HUES64 (cell line): ENCODE results near the gene DIP2C.
"Not testable (repeated sequence)": the region's sequence is repeated elsewhere in the genome, so short reads cannot be mapped to it uniquely, and the experiment has no call there.

ENCODE experiments used
- H3K27ac ChIP-seq: 2 replicates; pipeline ENCODE4 v1.7.0; 2013; ENCODE audit warnings: low read depth, low read length, inconsistent platforms
- H3K27me3 ChIP-seq: 2 replicates; pipeline ENCODE4 v1.6.1; 2013; ENCODE audit warnings: mild to moderate bottlenecking, low read length; ENCODE audit not compliant: insufficient read depth
- H3K36me3 ChIP-seq: 2 replicates; pipeline ENCODE4 v1.6.1; 2013; ENCODE audit warnings: mild to moderate bottlenecking, low read length; ENCODE audit not compliant: insufficient read depth
- H3K4me1 ChIP-seq: 2 replicates; pipeline ENCODE4 v1.6.1; 2013; ENCODE audit warnings: mild to moderate bottlenecking, low read length, moderate library complexity; ENCODE audit not compliant: insufficient read depth
- H3K4me3 ChIP-seq: 2 replicates; pipeline ENCODE4 v1.5.1; 2013; ENCODE audit warnings: mild to moderate bottlenecking, low read length, moderate library complexity
- H3K9ac ChIP-seq: 2 replicates; pipeline ENCODE4 v1.6.1; 2013; ENCODE audit warnings: mild to moderate bottlenecking, low read depth, low read length
- H3K9me3 ChIP-seq: 2 replicates; pipeline ENCODE4 v1.6.1; 2013; ENCODE audit warnings: low read depth, low read length; ENCODE audit not compliant: insufficient read depth
- WGBS: fragments of 150-250, 120-280 bp; methylation state at CpG from one replicate; pipeline ENCODE4 v1.1.7; 2013; ENCODE audit warnings: missing lambda C conversion rate; 5-methylcytosine and 5-hydroxymethylcytosine counted together

Gene DIP2C

DNA sequence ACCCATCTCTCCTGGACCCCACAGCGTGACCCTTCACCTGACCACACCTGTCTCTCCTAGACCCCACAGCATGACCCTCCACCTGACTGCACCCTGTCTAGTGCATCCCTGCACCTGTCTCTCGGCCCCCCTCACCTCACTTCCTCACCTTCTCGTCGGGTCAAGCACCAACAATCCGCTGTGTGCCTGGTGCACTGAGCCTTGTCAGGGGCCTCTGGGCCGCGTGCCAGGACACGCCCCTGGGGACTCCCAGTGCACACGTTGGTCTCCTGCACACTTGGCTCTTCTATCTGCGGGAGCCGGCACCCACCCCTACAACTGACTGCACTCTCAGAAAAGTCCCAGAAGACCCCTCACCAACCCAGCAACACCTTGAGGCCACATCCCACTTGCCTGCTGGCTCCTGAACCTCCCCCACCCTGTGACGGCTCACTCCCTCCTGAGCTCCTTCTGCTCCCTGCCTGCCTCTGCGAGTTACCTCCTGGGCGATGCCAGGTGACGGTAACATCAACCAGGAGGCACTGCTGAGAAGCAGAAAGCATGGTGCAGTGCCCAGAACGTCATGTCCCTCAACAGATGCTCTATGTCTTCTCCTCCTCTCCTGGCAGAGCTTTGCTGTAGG, 147.6 kb downstream of the DIP2C start:
- 93% methylated on average over 16 of the region's 16 CpGs for WGBS

GRCh38 chr10:541041-541440, 148.4 kb downstream of the DIP2C start:
- Histone ChIP-seq H3K4me3 (no peak overlapping the region), H3K27ac (no peak overlapping the region), H3K9ac (no peak overlapping the region), H3K27me3 (no peaks in the 10 kb centered on the region), H3K4me1 (no peaks in the 10 kb centered on the region), H3K36me3 (no peaks in the 10 kb centered on the region), H3K9me3 (no peaks in the 10 kb centered on the region)
- 95% methylated on average over 13 of the region's 13 CpGs for WGBS

More for the DNA sequence above, 147.6 kb downstream of the DIP2C start:
- Histone ChIP-seq H3K4me3 (no peak overlapping the region), H3K9me3 (no peaks in the 10 kb centered on the region), H3K4me1 (0 out of 2 replicates have a peak, but pooled peaks cover 6% of the 10 kb centered on the region), H3K36me3 (no peaks in the 10 kb centered on the region), H3K9ac (no peak overlapping the region), H3K27ac (no peak overlapping the region), H3K27me3 (no peaks in the 10 kb centered on the region)

DNA sequence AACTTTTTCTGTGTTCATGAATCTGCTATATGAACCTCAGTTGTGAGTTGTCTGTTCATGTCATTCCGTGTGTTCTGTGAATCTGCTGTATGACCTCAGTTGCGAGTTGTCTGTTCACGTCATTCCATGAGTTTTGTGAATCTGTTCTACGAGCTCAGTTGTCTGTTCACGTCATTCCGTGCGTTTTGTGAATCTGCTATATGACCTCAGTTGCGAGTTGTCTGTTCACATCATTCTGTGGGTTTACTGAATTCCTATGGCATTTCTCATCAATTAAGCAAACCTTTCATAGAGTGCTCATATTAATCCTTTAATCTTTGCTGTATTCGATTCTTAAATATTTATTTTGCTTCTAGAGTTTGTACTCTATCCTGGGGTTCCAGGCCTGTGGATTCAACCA, 150.6 kb downstream of the DIP2C start:
- Histone ChIP-seq H3K9ac (no peak overlapping the region), H3K9me3 (no peaks in the 10 kb centered on the region), H3K36me3 (no peaks in the 10 kb centered on the region), H3K27ac (no peak overlapping the region), H3K4me1 (no peaks in the 10 kb centered on the region), H3K27me3 (no peaks in the 10 kb centered on the region), H3K4me3 (no peak overlapping the region)
- 97% methylated on average over 8 of the region's 9 CpGs for WGBS

DNA sequence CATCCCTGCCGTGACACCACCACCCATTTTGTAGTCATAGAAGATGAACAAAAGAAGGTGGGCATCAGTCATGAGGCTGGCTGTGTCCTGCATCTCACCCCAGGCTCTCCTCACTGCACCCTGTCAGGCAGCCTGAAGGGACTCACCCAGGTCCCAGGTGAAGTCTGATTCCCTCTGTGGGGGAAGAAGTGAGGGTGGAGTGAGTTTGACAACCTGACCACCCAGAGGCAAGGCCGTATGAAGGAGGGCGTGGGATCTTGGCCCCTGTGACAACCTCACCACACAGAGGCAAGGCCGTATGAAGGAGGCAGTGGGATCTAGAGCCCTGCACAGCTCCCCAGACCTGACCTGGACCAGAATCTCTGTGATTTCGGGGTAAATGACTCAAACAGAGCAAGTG, 152.5 kb downstream of the DIP2C start:
- H3K9ac ChIP-seq, result no peak overlapping the region
- H3K4me3 ChIP-seq, result no peak overlapping the region
- no peaks in the 10 kb centered on the region for H3K4me1 ChIP-seq
- WGBS, result 94% methylated on average over 5 of the region's 5 CpGs
- no peaks in the 10 kb centered on the region for H3K27me3 ChIP-seq
- H3K9me3 ChIP-seq, result no peaks in the 10 kb centered on the region
- no peak overlapping the region for H3K27ac ChIP-seq
- no peaks in the 10 kb centered on the region for H3K36me3 ChIP-seq

DNA sequence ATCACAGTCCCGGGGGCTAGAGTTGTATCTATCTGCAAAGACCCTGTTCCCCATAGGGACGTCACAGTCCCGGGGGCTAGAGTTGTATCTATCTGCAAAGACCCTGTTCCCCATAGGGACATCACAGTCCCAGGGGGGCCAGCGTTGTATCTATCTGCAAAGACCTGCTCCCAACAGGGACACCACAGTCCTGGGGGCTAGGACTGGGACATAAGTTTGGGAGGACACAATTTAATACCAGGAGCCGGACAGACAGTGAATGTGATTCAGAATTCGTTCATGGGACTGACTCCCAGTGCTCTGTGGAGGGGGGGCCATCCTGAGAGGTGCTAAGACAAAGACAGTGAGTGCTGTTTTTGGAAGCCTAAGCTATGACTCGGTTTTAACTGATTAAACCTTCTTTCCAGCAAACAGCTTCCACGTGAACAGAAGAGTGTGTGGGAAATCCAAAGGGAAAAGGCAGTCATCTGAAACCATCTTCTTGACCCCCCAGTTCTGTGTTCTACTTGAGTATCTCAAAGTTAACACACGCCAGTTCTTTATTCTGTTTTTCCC, 153.0 kb downstream of the DIP2C start:
- Histone ChIP-seq H3K27ac (no peak overlapping the region), H3K4me1 (no peaks in the 10 kb centered on the region), H3K9ac (no peak overlapping the region), H3K27me3 (no peaks in the 10 kb centered on the region), H3K36me3 (no peaks in the 10 kb centered on the region), H3K9me3 (no peaks in the 10 kb centered on the region), H3K4me3 (no peak overlapping the region)
- 92% methylated on average over 9 of the region's 9 CpGs for WGBS

GRCh38 chr10:535952-536351, 153.5 kb downstream of the DIP2C start:
- H3K27ac ChIP-seq, result no peak overlapping the region
- WGBS, result 92% methylated on average over 8 of the region's 8 CpGs

GRCh38 chr10:535051-535450, 154.4 kb downstream of the DIP2C start:
- no peaks in the 10 kb centered on the region for H3K36me3 ChIP-seq
- H3K27ac ChIP-seq, result no peak overlapping the region
- 89% methylated on average over 9 of the region's 9 CpGs for WGBS
- no peak overlapping the region for H3K4me3 ChIP-seq
- no peak overlapping the region for H3K9ac ChIP-seq
- H3K27me3 ChIP-seq, result no peaks in the 10 kb centered on the region
- no peaks in the 10 kb centered on the region for H3K9me3 ChIP-seq
- H3K4me1 ChIP-seq, result no peaks in the 10 kb centered on the region

More at GRCh38 chr10:535952-536351, 153.5 kb downstream of the DIP2C start:
- H3K27me3 ChIP-seq, result no peaks in the 10 kb centered on the region
- no peak overlapping the region for H3K4me3 ChIP-seq
- H3K4me1 ChIP-seq, result no peaks in the 10 kb centered on the region
- H3K9me3 ChIP-seq, result no peaks in the 10 kb centered on the region
- H3K36me3 ChIP-seq, result no peaks in the 10 kb centered on the region
- H3K9ac ChIP-seq, result no peak overlapping the region

GRCh38 chr10:534047-534566, 155.4 kb downstream of the DIP2C start:
- H3K27ac ChIP-seq, result no peak overlapping the region
- H3K27me3 ChIP-seq, result no peaks in the 10 kb centered on the region
- H3K36me3 ChIP-seq, result no peaks in the 10 kb centered on the region
- no peak overlapping the region for H3K9ac ChIP-seq
- WGBS, result 94% methylated on average over 14 of the region's 14 CpGs
- no peaks in the 10 kb centered on the region for H3K4me1 ChIP-seq
- no peak overlapping the region for H3K4me3 ChIP-seq
- H3K9me3 ChIP-seq, result no peaks in the 10 kb centered on the region

DNA sequence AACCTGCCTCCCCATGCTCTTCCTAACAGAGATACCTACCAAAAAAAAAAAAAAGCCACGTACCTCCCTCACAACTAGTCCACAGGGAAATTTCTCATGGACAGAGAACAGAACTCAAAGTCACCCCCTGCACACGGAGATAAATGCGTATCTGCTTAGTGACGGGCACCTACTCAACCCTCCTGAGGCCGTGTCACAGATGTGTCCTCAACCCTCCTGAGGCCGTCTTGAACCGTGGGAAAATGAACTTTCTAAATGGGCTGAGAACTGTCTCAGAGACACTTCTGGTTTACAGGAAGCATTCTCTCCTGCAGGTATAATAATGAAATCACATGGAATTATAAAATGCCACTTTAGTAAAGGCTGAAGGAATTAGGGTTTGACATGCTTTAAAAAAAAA, 155.9 kb downstream of the DIP2C start:
- no peak overlapping the region for H3K9ac ChIP-seq
- H3K4me1 ChIP-seq, result no peaks in the 10 kb centered on the region
- WGBS, result 89% methylated on average over 7 of the region's 7 CpGs
- H3K9me3 ChIP-seq, result no peaks in the 10 kb centered on the region
- no peak overlapping the region for H3K4me3 ChIP-seq
- no peak overlapping the region for H3K27ac ChIP-seq
- no peaks in the 10 kb centered on the region for H3K27me3 ChIP-seq
- no peaks in the 10 kb centered on the region for H3K36me3 ChIP-seq

DNA sequence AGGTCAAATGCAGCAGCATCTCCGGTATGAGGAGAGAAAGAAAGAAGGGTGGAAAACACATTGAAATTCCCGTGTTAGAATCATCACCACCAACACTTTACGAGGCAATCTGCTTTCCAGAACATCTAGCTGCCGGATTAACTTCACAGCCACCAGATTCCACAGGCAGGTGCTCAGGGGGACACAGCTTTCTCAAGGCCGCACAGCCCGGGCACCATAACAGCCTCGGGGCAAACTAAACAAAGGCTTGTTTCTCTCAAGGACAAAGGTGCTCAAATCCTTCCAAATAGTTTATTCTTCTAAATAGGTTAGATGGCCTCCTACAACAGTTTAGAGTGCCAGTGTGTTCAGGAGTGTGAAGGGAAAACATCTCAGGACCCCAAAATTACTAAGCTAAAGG, 156.3 kb downstream of the DIP2C start:
- 76% methylated on average over 7 of the region's 7 CpGs for WGBS
- Histone ChIP-seq H3K36me3 (no peaks in the 10 kb centered on the region), H3K9ac (no peak overlapping the region), H3K27me3 (no peaks in the 10 kb centered on the region), H3K27ac (no peak overlapping the region), H3K4me3 (no peak overlapping the region), H3K9me3 (no peaks in the 10 kb centered on the region), H3K4me1 (no peaks in the 10 kb centered on the region)

- not testable (repeated sequence) for H3K9ac ChIP-seq, H3K4me1 ChIP-seq, H3K27ac ChIP-seq, H3K4me3 ChIP-seq, H3K27me3 ChIP-seq, H3K36me3 ChIP-seq, H3K9me3 ChIP-seq
- 88% methylated on average over 2 of the region's 2 CpGs for WGBS
Observed at GRCh38 chr10:532331-532730, 157.1 kb downstream of the DIP2C start.
